ENCODE data around the gene ADGRG7. TPM values are rescaled to one million over a fixed set of nuclear protein-coding genes. Genes with fewer than 3 reads are reported as not detected.

The ADGRG7 gene
- total and polyA plus RNA-seq, 7 donors = 1.2 to 7.4 (median 1.4) TPM; not detected in 4

GRCh38 chr3:100635273-100635701, 25.9 kb downstream of the ADGRG7 start:
- Histone ChIP-seq H3K4me1 (no peaks in the 10 kb centered on the region), H3K9me3 (no peaks in the 10 kb centered on the region), H3K27ac (no peak overlapping the region), H3K36me3 (no peaks in the 10 kb centered on the region), H3K27me3 (no peaks in the 10 kb centered on the region), H3K4me3 (no peak overlapping the region)
- 14 to 64% methylated on average over 3 of the region's 3 CpGs for WGBS, 2 donors
- intact Hi-C loops (cut with DNase I) = no loop called here
- no peak for TF ChIP-seq POLR2AphosphoS5 (IDR thresholded peaks at IDR 0.05)
- no peak for DNase-seq

DNA sequence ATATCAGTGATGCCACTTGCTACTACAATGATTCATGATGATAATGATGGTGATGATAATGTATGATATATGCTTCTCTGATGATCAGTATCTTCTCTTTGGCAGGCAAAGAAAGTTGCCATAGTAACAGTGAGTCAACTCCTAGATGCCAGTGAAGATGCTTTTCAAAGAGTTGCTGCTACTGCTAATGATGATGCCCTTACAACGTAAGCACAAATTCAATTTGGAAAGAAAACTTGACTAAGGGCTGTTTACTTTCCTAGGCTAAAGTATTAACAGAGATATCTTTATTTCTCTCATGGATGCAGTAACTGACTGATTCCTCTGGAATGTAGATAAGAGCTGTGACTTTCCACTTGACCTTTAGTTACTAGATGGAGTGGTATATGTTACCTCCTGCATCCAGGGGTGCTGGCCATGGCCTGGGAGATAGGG, 27.8 kb downstream of the ADGRG7 start:
- TF ChIP-seq EP300 (IDR thresholded peaks at IDR 0.05) (no peak), CTCF (IDR thresholded peaks at IDR 0.05) (no peak), POLR2AphosphoS5 (IDR thresholded peaks at IDR 0.05) (no peak), POLR2A (IDR thresholded peaks at IDR 0.05) (no peak)
- Histone ChIP-seq H3K4me3 (no peak overlapping the region), H3K4me1 (no peaks in the 10 kb centered on the region), H3K27me3 (no peaks in the 10 kb centered on the region), H3K36me3 (no peaks in the 10 kb centered on the region), H3K9me3 (no peaks in the 10 kb centered on the region), H3K27ac (no peak overlapping the region)
- no peak for DNase-seq
- intact Hi-C loops (cut with DNase I) = no loop called here
- 91% methylated on average over 1 of the region's 1 CpG for WGBS, 2 donors

DNA sequence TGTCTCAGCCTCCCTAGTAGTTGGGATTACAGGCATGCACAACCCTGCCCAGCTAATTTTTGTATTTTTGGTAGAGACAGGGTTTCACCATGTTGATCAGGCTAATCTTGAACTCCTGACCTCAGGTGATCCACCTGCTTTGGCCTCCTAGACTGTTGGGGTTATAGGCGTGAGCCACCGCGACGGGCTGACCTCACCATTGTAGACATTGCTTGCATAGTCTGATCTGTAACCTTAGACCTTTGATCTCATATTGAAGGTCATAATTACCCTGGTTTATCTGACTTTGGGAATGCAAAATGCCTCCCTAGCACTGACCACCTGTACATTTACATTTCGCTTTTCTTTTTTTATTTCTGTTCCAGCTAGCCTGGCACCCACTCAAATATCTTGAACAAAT, 31.2 kb downstream of the ADGRG7 start:
- DNase-seq = no peak
- intact Hi-C loops (cut with DNase I) = no loop called here
- no peak overlapping the region for H3K27ac ChIP-seq
- H3K9me3 ChIP-seq = no peaks in the 10 kb centered on the region
- H3K4me1 ChIP-seq = no peaks in the 10 kb centered on the region
- H3K4me3 ChIP-seq = no peak overlapping the region
- H3K27me3 ChIP-seq = no peaks in the 10 kb centered on the region
- TF ChIP-seq POLR2AphosphoS5 (IDR thresholded peaks at IDR 0.05) (no peak), CTCF (IDR thresholded peaks at IDR 0.05) (no peak), POLR2A (IDR thresholded peaks at IDR 0.05) (no peak), EP300 (IDR thresholded peaks at IDR 0.05) (no peak)
- no peaks in the 10 kb centered on the region for H3K36me3 ChIP-seq
- 88 to 91% methylated on average over 5 of the region's 5 CpGs for WGBS, 2 donors

GRCh38 chr3:100641471-100642032, 32.2 kb downstream of the ADGRG7 start:
- no peak for DNase-seq
- H3K4me3 ChIP-seq = no peak overlapping the region
- WGBS, 2 donors = 18 to 26% methylated on average over 3 of the region's 3 CpGs
- H3K27ac ChIP-seq = no peak overlapping the region
- TF ChIP-seq POLR2A (IDR thresholded peaks at IDR 0.05) (no peak), POLR2AphosphoS5 (IDR thresholded peaks at IDR 0.05) (no peak), CTCF (IDR thresholded peaks at IDR 0.05) (no peak), EP300 (IDR thresholded peaks at IDR 0.05) (no peak)
- intact Hi-C loops (cut with DNase I) = no loop called here
- H3K36me3 ChIP-seq = no peaks in the 10 kb centered on the region
- H3K27me3 ChIP-seq = no peaks in the 10 kb centered on the region
- H3K4me1 ChIP-seq = no peaks in the 10 kb centered on the region
- no peaks in the 10 kb centered on the region for H3K9me3 ChIP-seq

DNA sequence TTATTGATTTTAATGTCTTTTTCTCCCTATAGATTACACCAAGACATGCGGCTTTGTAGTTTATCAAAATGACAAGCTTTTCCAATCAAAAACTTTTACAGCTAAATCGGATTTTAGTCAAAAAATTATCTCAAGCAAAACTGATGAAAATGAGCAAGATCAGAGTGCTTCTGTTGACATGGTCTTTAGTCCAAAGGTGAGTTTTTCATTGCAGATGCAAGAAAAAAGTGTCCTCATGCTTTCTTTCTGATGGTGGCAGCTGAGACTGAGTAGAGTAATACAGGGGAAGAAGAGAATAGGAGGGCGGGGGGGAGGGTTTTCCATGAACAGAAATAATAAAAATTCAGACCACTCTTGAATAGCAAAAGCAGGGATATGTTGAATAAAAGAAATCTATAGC, 36.5 kb downstream of the ADGRG7 start:
- Histone ChIP-seq H3K4me3 (no peak overlapping the region), H3K27me3 (no peaks in the 10 kb centered on the region), H3K4me1 (no peaks in the 10 kb centered on the region), H3K9me3 (no peaks in the 10 kb centered on the region), H3K36me3 (no peaks in the 10 kb centered on the region), H3K27ac (no peak overlapping the region)
- 87 to 92% methylated on average over 3 of the region's 3 CpGs for WGBS, 2 donors
- intact Hi-C loops (cut with DNase I) = no loop called here
- no peak for TF ChIP-seq POLR2AphosphoS5 (IDR thresholded peaks at IDR 0.05)
- TF ChIP-seq EP300 (IDR thresholded peaks at IDR 0.05) = no peak
- TF ChIP-seq CTCF (IDR thresholded peaks at IDR 0.05) = no peak
- no peak for TF ChIP-seq POLR2A (IDR thresholded peaks at IDR 0.05)
- DNase-seq = no peak
